ENCODE results near the gene ATP13A2.

ATP13A2 gene

DNA sequence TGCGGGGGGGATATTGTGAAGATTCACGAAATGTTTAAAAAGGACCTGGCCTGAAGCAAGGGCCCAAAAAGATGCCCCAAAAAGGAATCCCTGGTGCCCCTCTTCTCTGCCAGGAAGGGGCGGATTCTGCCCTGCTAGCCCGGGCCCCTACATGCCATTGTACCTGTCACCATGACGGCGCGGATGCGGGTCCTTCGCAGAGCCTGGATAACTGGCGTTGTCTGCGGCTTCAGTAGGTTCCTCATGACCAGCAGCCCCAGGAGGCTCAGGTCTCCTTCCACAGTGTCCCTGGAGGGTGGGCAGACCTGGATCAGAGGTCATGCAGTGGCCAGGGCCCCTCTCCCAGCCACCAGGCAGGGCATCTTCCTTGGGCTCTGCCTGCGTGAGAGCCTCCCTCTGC is 20.2 kb downstream of the ATP13A2 start:
- no peak overlapping the region for H3K27ac ChIP-seq
- no peak overlapping the region for H3K9ac ChIP-seq
- no peaks in the 10 kb centered on the region for H3K36me3 ChIP-seq (ENCODE audit: control insufficient read depth, insufficient read depth, low read length)
- H3K4me1 ChIP-seq, result no peaks in the 10 kb centered on the region
- H3K27me3 ChIP-seq (ENCODE audit: control insufficient read depth, insufficient read depth, low read length), result no peaks in the 10 kb centered on the region
- H2AFZ ChIP-seq, result no peak overlapping the region
- H3K79me2 ChIP-seq, result no peaks in the 10 kb centered on the region
- TF ChIP-seq, protein P1, sequence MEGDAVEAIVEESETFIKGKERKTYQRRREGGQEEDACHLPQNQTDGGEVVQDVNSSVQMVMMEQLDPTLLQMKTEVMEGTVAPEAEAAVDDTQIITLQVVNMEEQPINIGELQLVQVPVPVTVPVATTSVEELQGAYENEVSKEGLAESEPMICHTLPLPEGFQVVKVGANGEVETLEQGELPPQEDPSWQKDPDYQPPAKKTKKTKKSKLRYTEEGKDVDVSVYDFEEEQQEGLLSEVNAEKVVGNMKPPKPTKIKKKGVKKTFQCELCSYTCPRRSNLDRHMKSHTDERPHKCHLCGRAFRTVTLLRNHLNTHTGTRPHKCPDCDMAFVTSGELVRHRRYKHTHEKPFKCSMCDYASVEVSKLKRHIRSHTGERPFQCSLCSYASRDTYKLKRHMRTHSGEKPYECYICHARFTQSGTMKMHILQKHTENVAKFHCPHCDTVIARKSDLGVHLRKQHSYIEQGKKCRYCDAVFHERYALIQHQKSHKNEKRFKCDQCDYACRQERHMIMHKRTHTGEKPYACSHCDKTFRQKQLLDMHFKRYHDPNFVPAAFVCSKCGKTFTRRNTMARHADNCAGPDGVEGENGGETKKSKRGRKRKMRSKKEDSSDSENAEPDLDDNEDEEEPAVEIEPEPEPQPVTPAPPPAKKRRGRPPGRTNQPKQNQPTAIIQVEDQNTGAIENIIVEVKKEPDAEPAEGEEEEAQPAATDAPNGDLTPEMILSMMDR (IDR thresholded peaks at IDR 0.05), result no peak
- H3K4me3 ChIP-seq (ENCODE audit: low read depth, low read length), result no peak overlapping the region
- no peaks in the 10 kb centered on the region for H3K9me3 ChIP-seq (ENCODE audit: control insufficient read depth, low read length)
- H3K4me2 ChIP-seq (ENCODE audit: low read length), result no peak overlapping the region

DNA sequence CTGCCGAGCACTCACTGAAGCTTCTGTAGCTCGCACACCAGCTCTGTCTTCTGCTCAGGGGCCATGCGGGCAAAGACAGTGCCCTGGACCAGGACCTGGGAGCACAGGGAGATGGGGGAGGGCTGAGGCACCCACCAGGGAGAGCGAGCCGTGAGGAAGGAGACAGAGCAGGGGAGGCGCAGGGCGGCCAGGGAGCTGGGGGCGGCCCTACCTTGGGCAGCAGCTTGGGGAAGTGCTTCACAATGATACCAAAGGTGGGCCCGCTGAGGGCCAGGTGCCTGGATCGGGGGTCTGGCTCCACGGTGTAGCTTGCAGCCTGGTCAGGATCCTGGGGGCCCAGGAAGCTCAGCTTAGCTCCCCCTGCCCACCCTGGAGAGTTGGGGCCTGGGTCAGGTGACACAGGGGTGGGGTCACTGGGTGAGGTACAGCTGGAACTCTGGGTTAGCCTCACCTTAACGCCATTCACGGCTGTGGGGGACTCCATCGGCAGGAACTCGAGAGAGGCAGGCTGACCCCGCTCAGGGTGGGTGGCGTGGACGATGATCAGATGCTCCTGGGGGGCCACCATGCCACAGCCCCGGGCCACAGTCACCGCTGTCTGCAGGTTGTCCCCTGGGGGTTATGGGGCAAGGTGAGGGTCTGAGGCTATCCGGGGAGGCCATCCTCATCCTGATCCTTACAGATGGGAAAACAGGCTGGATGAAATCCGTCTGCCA is 21.9 kb downstream of the ATP13A2 start:
- no peak overlapping the region for H3K9ac ChIP-seq
- no peaks in the 10 kb centered on the region for H3K9me3 ChIP-seq (ENCODE audit: control insufficient read depth, low read length)
- H3K36me3 ChIP-seq (ENCODE audit: control insufficient read depth, insufficient read depth, low read length), result no peaks in the 10 kb centered on the region
- H3K27me3 ChIP-seq (ENCODE audit: control insufficient read depth, insufficient read depth, low read length), result no peaks in the 10 kb centered on the region
- H3K27ac ChIP-seq, result no peak overlapping the region
- no peak overlapping the region for H3K4me3 ChIP-seq (ENCODE audit: low read depth, low read length)
- H2AFZ ChIP-seq, result no peak overlapping the region
- no peaks in the 10 kb centered on the region for H3K4me1 ChIP-seq
- TF ChIP-seq, protein P1 (IDR thresholded peaks at IDR 0.05), result no peak
- H3K4me2 ChIP-seq (ENCODE audit: low read length), result no peak overlapping the region
- no peaks in the 10 kb centered on the region for H3K79me2 ChIP-seq

DNA sequence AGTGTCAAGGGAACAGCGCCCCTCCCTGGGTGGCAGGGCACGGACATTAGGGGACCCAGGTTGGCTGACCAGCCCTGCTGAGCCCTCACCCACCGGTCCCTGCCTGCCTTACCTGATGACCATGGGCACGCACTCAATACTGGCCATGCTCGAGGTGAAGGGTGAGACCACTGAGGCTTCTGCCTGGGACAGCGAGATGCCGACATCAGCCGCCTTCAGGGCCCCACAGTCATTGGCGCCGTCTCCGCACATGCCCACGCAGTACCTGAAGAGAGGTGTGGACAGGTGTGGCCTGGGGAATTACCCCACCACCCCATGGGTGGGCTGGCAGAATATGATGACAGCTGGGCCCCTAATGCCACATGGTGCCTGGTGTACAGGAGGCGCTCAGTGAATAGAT is 23.5 kb downstream of the ATP13A2 start:
- no peaks in the 10 kb centered on the region for H3K4me1 ChIP-seq
- H3K9ac ChIP-seq, result no peak overlapping the region
- no peaks in the 10 kb centered on the region for H3K27me3 ChIP-seq (ENCODE audit: control insufficient read depth, insufficient read depth, low read length)
- no peaks in the 10 kb centered on the region for H3K9me3 ChIP-seq (ENCODE audit: control insufficient read depth, low read length)
- H3K79me2 ChIP-seq, result no peaks in the 10 kb centered on the region
- no peak overlapping the region for H3K4me2 ChIP-seq (ENCODE audit: low read length)
- no peak overlapping the region for H3K27ac ChIP-seq
- no peaks in the 10 kb centered on the region for H3K36me3 ChIP-seq (ENCODE audit: control insufficient read depth, insufficient read depth, low read length)
- H2AFZ ChIP-seq, result no peak overlapping the region
- H3K4me3 ChIP-seq (ENCODE audit: low read depth, low read length), result no peak overlapping the region
- TF ChIP-seq, protein P1 (IDR thresholded peaks at IDR 0.05), result no peak

DNA sequence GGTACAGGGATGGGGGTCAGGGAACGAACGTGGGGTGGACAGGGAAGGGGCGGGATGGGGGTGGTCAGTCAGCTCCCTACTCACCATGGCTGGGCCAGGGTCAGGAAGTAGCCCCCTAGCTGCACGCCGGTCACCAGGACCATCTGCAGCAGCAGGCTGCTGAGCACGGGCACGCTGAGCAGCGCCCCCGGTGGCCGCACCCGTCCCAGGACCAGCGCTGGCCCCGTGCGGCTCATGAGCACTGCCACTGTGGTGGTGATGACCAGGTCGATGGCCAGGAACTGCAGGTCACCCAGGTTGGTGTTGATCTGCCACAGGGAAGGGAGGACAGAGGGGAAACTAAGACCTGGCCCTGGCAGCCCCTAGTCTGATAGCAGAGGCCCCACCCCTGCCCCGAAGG is 24.8 kb downstream of the ATP13A2 start:
- Histone ChIP-seq H3K9ac (no peak overlapping the region), H3K4me2 (ENCODE audit: low read length) (no peak overlapping the region), H3K9me3 (ENCODE audit: control insufficient read depth, low read length) (no peaks in the 10 kb centered on the region), H3K27me3 (ENCODE audit: control insufficient read depth, insufficient read depth, low read length) (no peaks in the 10 kb centered on the region), H2AFZ (no peak overlapping the region), H3K4me3 (ENCODE audit: low read depth, low read length) (no peak overlapping the region), H3K27ac (no peak overlapping the region), H3K79me2 (no peaks in the 10 kb centered on the region), H3K36me3 (ENCODE audit: control insufficient read depth, insufficient read depth, low read length) (no peaks in the 10 kb centered on the region), H3K4me1 (no peaks in the 10 kb centered on the region)
- TF ChIP-seq, protein P1 (IDR thresholded peaks at IDR 0.05), result no peak

DNA sequence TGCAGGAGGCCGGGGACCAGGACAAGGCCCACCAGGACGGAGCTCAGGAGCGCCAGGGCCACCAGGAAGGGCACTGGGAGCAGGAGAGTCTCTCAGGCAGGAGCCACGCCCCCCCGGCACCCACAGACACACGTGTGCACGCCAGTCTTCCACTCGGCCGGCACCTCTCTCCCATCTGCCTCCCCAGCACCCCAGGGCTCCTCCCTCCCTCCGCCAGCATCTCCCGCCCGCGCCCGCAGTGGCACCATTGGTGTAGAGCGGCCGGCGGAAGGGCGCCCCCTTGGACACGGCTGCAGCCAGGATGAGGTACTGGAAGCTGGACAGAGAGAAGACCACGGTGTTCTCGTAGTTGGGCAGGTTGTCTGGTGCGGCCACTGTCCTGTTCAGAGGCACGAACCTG is 25.2 kb downstream of the ATP13A2 start:
- Histone ChIP-seq H3K9ac (no peak overlapping the region), H2AFZ (no peak overlapping the region), H3K9me3 (ENCODE audit: control insufficient read depth, low read length) (no peaks in the 10 kb centered on the region), H3K4me1 (no peaks in the 10 kb centered on the region), H3K79me2 (no peaks in the 10 kb centered on the region), H3K27ac (no peak overlapping the region), H3K36me3 (ENCODE audit: control insufficient read depth, insufficient read depth, low read length) (no peaks in the 10 kb centered on the region), H3K27me3 (ENCODE audit: control insufficient read depth, insufficient read depth, low read length) (no peaks in the 10 kb centered on the region), H3K4me2 (ENCODE audit: low read length) (no peak overlapping the region), H3K4me3 (ENCODE audit: low read depth, low read length) (no peak overlapping the region)
- TF ChIP-seq, protein P1 (IDR thresholded peaks at IDR 0.05), result no peak
